Panc1 (cell line): ENCODE results near the gene SMIM36. TPM values are rescaled to one million over a fixed set of nuclear protein-coding genes. Genes with fewer than 3 reads are reported as not detected.

Experiments
- ATAC-seq: fragments of 200-7000 bp; cut with Tn5 transposase; 2 replicates; pipeline ENCODE4 v1.9.1; 2020; ENCODE audit warnings: mild to moderate bottlenecking, moderate library complexity
- BruUV-seq: library from RNA; stranded (reverse); fragments of 400-500 nt; replicated peaks from 2 replicates; lab custom pipeline; 2021; lab: Mats Ljungman, UMichigan
- CTCF ChIA-PET: fragments of 300-600 bp; sonication (Branson Sonifier 250); formaldehyde crosslinking; loops from one replicate; lab custom pipeline; 2022; ENCODE audit warnings: antibody characterized with exemption; lab: Charles Lee
- POLR2A ChIA-PET: fragments of 300-600 bp; sonication (Branson Sonifier 250); formaldehyde crosslinking; loops from one replicate; lab custom pipeline; 2022; ENCODE audit warnings: antibody characterized with exemption; lab: Charles Lee
- DNase-seq: peaks from one replicate; pipeline ENCODE4 v3.0.0-alpha.2; 2010; ENCODE audit warnings: low read depth, low spot score
- H3K27ac ChIP-seq: 2 replicates; pipeline ENCODE4 v1.5.1; 2011; ENCODE audit warnings: mild to moderate bottlenecking, low read length, inconsistent platforms
- H3K27me3 ChIP-seq: fragments of 200-500 bp; sonication (Bioruptor generic); 2 replicates; pipeline ENCODE4 v1.6.0; 2014; ENCODE audit warnings: low read length, inconsistent platforms; ENCODE audit not compliant: control insufficient read depth, insufficient read depth
- H3K36me3 ChIP-seq: fragments of 200-500 bp; sonication (Bioruptor generic); 2 replicates; pipeline ENCODE4 v1.5.1; 2014; ENCODE audit warnings: inconsistent platforms, mild to moderate bottlenecking, low read length, moderate library complexity; ENCODE audit not compliant: control insufficient read depth, insufficient read depth
- H3K4me1 ChIP-seq: 2 replicates; pipeline ENCODE4 v1.5.1; 2011; ENCODE audit warnings: inconsistent platforms, mild to moderate bottlenecking, low read length, moderate library complexity; ENCODE audit not compliant: control insufficient read depth, insufficient read depth
- H3K4me3 ChIP-seq, 2 experiments: 2 replicates each; pipeline ENCODE4 v1.5.1; 2011 to 2012; ENCODE audit warnings: low read depth in 2 of 2, low read length in 2 of 2, mild to moderate bottlenecking in 2 of 2, inconsistent platforms in 1 of 2, moderate library complexity in 1 of 2
- H3K9me3 ChIP-seq: fragments of 200-500 bp; sonication (Bioruptor generic); 2 replicates; pipeline ENCODE4 v1.5.1; 2014; ENCODE audit warnings: low read depth, mild to moderate bottlenecking, inconsistent platforms, low read length, moderate library complexity; ENCODE audit not compliant: control insufficient read depth, insufficient read depth
- POLR2AphosphoS5 ChIP-seq: IDR thresholded peaks from 2 replicates; pipeline ENCODE4 v1.6.1; 2012; ENCODE audit warnings: mild to moderate bottlenecking, low read depth, low read length, moderate library complexity
- SIN3A ChIP-seq: IDR thresholded peaks from 2 replicates; pipeline ENCODE4 v1.6.1; 2012; ENCODE audit warnings: low read depth, mild to moderate bottlenecking, low read length, moderate library complexity, borderline replicate concordance; ENCODE audit not compliant: insufficient read depth
- TCF7L2 ChIP-seq: IDR thresholded peaks from 2 replicates; pipeline ENCODE4 v1.6.1; 2011; ENCODE audit warnings: mild to moderate bottlenecking, low read depth, low read length, inconsistent platforms
- in situ Hi-C: cut with HindIII; loops from 2 replicates; pipeline ENCODE4 v1.10.0; 2016; ENCODE audit warnings: low sequenced_read_pairs, low pct_unique_long_range_greater_than_20kb
- intact Hi-C: fragments of 100-400 bp; cut with micrococcal nuclease; formaldehyde crosslinking; loops from one replicate; pipeline ENCODE4 v1.10.0; 2022; ENCODE audit not compliant: unreplicated experiment
- total RNA-seq: library from RNA; stranded (reverse); gene quantifications from one replicate; pipeline ENCODE4 v1.2.1, GENCODE V29; 2021; ENCODE audit not compliant: unreplicated experiment
- TF ChIP-seq, protein P1 (sequence below): fragments of 450-650 bp; IDR thresholded peaks from 2 replicates; pipeline ENCODE4 v1.5.1; 2017; ENCODE audit warnings: mild to moderate bottlenecking
- TF ChIP-seq, protein P2 (sequence below), 2 experiments: IDR thresholded peaks; 2 replicates each; pipeline ENCODE4 v1.6.1; 2011 to 2012; ENCODE audit warnings: low read depth in 2 of 2, control low read depth in 1 of 2, low read length in 1 of 2, mild to moderate bottlenecking in 1 of 2, moderate library complexity in 1 of 2; ENCODE audit not compliant: insufficient read depth in 1 of 2

Gene SMIM36
- total RNA-seq, 1 experiment from 2014 or later, result not detected

DNA sequence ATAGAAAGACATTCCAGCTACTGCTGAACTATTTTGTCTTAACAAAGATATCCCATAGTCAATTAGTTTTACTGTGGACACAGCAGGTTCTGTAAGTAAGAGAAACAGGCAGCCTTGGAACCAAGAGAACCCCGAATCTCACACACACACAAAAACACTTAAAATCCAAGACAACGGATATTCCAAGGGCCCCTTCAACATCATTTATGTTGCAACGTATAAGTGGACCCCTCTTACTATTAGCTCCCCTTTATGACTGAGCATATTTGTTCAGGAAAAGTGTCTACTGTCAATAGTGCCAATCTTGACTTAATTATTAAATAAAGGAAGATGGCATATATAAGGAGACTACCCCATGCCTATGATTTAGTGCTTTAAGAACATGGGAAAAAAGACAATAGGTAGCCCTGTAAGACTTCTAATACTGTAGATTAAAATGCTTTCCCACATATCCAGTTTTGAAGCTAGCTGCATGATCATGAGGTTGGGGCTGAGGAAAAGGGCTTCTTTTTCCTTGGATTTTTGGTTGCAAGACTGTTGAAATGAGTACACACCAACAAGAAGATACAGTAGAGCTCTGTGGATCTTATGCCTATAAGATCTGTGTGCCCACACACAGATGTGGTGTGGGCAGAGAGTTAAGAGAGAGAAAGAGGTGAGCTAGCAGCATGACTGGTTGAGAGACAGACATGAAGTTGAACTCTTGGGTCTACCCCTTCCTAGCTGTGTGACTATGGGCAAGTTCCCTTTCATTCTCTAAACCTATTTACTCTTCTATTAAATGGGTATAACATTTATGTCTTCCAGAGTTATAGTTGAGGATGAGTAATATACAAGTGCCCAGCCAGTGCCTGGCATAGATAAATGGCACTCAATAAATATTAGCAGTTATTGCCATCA is 92.6 kb downstream of the SMIM36 start:
- peaks cover 13% of the 10 kb centered on the region for H3K4me1 ChIP-seq
- ATAC-seq (no peak), DNase-seq (no peak)
- H3K36me3 ChIP-seq, result no peaks in the 10 kb centered on the region; the same call in 1 of the 2 replicates
- H3K27me3 ChIP-seq, result peaks cover 3% of the 10 kb centered on the region
- H3K27ac ChIP-seq, result no peak overlapping the region
- H3K4me3 ChIP-seq, result no peak overlapping the region
- in situ Hi-C loops (no loop called here), intact Hi-C loops (no loop called here)
- H3K9me3 ChIP-seq, result no peaks in the 10 kb centered on the region
- ChIA-PET CTCF (no interaction called here), POLR2A (no interaction called here)
- TF ChIP-seq TCF7L2 (no peak), SIN3A (no peak), POLR2AphosphoS5 (no peak)
- TF ChIP-seq, protein P1, sequence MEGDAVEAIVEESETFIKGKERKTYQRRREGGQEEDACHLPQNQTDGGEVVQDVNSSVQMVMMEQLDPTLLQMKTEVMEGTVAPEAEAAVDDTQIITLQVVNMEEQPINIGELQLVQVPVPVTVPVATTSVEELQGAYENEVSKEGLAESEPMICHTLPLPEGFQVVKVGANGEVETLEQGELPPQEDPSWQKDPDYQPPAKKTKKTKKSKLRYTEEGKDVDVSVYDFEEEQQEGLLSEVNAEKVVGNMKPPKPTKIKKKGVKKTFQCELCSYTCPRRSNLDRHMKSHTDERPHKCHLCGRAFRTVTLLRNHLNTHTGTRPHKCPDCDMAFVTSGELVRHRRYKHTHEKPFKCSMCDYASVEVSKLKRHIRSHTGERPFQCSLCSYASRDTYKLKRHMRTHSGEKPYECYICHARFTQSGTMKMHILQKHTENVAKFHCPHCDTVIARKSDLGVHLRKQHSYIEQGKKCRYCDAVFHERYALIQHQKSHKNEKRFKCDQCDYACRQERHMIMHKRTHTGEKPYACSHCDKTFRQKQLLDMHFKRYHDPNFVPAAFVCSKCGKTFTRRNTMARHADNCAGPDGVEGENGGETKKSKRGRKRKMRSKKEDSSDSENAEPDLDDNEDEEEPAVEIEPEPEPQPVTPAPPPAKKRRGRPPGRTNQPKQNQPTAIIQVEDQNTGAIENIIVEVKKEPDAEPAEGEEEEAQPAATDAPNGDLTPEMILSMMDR, result no peak
- TF ChIP-seq, protein P2, sequence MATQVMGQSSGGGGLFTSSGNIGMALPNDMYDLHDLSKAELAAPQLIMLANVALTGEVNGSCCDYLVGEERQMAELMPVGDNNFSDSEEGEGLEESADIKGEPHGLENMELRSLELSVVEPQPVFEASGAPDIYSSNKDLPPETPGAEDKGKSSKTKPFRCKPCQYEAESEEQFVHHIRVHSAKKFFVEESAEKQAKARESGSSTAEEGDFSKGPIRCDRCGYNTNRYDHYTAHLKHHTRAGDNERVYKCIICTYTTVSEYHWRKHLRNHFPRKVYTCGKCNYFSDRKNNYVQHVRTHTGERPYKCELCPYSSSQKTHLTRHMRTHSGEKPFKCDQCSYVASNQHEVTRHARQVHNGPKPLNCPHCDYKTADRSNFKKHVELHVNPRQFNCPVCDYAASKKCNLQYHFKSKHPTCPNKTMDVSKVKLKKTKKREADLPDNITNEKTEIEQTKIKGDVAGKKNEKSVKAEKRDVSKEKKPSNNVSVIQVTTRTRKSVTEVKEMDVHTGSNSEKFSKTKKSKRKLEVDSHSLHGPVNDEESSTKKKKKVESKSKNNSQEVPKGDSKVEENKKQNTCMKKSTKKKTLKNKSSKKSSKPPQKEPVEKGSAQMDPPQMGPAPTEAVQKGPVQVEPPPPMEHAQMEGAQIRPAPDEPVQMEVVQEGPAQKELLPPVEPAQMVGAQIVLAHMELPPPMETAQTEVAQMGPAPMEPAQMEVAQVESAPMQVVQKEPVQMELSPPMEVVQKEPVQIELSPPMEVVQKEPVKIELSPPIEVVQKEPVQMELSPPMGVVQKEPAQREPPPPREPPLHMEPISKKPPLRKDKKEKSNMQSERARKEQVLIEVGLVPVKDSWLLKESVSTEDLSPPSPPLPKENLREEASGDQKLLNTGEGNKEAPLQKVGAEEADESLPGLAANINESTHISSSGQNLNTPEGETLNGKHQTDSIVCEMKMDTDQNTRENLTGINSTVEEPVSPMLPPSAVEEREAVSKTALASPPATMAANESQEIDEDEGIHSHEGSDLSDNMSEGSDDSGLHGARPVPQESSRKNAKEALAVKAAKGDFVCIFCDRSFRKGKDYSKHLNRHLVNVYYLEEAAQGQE (IDR thresholded peaks at IDR 0.05; ENCODE audit: insufficient read depth in 1 of 2, low read depth in 2 of 2, low read length in 1 of 2), result no peak
- no TSS peak for BruUV-seq

DNA sequence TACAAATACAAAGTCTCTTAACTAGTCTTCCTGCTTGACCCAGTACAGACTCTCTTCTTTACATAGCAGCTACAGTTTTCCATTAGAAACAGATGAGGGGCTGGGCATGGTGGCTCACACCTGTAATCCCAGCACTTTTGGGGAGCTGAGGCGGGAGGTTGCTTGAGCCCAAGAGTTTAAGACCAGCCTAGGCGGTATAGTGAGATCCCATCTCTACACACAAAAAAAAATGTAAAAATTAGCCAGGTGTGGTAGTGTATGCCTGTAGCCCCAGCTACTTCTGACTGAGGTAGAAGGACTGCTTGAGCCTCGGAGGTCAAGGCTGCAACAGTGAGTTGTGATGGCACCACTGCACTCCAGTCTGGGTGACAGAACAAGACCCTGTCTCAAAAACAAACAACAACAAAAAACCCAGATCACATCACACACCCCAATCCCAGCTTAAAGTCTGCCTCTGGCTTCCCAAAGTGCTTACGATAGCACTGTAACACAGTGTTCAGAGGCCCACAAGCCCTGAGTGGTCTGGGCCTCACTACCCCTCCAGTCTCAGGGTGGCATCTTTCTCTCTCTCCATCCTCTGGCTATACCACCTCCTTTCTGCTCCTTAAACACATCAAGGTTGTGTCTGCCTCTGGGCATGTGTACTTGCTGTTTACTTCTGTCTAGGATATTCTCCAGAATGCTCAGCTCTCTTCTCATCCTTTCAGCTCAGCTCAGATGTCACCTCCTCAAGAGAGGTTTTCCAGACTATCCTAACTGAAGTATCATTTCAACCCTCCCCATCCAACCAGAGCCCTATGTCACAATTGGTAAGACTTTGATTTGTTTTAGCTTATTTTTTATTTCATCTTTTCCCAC is 93.6 kb downstream of the SMIM36 start:
- ATAC-seq (no peak), DNase-seq (no peak)
- Histone ChIP-seq H3K27me3 (no peaks in the 10 kb centered on the region), H3K36me3 (no peaks in the 10 kb centered on the region; the same call in 1 of the 2 replicates), H3K4me3 (no peak overlapping the region), H3K9me3 (no peaks in the 10 kb centered on the region), H3K4me1 (peaks cover 6% of the 10 kb centered on the region), H3K27ac (no peak overlapping the region)
- BruUV-seq, result no TSS peak
- ChIA-PET CTCF (no interaction called here), POLR2A (no interaction called here)
- TF ChIP-seq, protein P2 (IDR thresholded peaks at IDR 0.05; ENCODE audit: insufficient read depth in 1 of 2, low read depth in 2 of 2, low read length in 1 of 2), result no peak
- TF ChIP-seq POLR2AphosphoS5 (no peak), TCF7L2 (no peak), SIN3A (no peak)
- TF ChIP-seq, protein P1, result no peak
- in situ Hi-C loops (no loop called here), intact Hi-C loops (no loop called here)
